ENCODE measurements around the gene PTRHD1. TPM values are rescaled to one million over a fixed set of nuclear protein-coding genes. Genes with fewer than 3 reads are reported as not detected.
A peak's percentile ranks its signal among the peaks of the same experiment; 100 is the strongest.

The PTRHD1 gene, protein sequence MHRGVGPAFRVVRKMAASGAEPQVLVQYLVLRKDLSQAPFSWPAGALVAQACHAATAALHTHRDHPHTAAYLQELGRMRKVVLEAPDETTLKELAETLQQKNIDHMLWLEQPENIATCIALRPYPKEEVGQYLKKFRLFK
- polyA plus RNA-seq, result 10 to 100 TPM; 25.8 to 30.7 TPM

DNA sequence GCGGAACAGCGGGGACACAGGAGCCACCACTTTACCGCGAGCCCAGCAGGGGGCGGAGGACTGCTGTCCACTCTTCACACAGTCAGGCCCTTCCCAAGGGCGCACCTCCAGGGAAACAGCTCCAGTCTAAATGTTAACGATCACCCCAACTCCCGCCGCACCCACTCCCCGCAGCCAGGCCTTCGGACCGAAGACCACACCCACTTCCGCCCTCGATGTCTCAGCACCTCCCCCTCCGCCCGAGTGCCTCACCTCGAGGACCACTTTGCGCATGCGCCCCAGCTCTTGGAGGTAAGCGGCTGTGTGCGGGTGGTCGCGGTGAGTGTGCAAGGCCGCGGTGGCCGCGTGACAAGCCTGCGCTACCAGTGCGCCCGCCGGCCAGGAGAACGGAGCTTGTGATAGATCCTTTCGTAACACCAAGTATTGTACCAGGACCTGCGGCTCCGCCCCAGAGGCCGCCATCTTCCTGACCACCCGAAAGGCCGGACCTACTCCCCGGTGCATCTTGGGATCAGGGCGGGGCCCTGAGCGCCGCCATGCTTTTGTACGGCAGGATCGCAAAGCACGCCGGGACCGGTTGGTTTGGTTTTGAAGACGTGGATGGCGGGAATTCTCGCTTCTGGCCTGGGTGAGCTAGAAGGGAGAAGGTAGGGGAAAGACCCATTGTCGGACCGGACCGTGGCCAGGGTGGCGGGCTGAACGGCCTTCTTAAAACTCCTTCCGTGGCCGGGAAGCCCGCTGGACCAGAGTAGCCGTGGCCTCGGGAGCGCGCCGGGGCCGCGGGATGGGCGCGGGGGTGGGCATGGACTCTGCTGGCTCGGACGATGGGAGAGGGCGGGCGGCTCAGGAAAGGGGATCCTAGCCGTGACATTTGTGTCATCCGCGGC lies at the start of gene PTRHD1, which contains the start of gene CENPO:
Gene PTRHD1 (minus strand): TSS at position 518 of the 887 bp plus-strand sequence. CDS start 14 bp downstream, at position 504.
Gene CENPO (plus strand): TSS at position 552 of the 887 bp plus-strand sequence. CDS start 495 bp downstream, outside the sequence.
- 0 to 1% methylated on average over 72 to 74 of the region's 74 CpGs for WGBS, 2 donors
- H3K36me3 ChIP-seq (ENCODE audit: control insufficient read depth in 2 of 2, insufficient read depth in 2 of 2, low read length in 1 of 2), result no peaks in the 10 kb centered on the region
- H3K27me3 ChIP-seq (ENCODE audit: control insufficient read depth in 1 of 2, insufficient read depth in 2 of 2, low read length in 2 of 2), result no peaks in the 10 kb centered on the region
- peak within 1 kb of the TSS; percentile 97 to 99 for H3K27ac ChIP-seq (ENCODE audit: low read depth in 2 of 2, low read length in 1 of 2)
- H3K4me3 ChIP-seq (ENCODE audit: low read depth in 1 of 2, low read length in 2 of 2), result peak within 1 kb of the TSS; percentile 84 to 89
- H3K9me3 ChIP-seq (ENCODE audit: control insufficient read depth in 2 of 2, insufficient read depth in 1 of 2, low read depth in 1 of 2, low read length in 1 of 2), result no peaks in the 10 kb centered on the region
- H3K4me1 ChIP-seq (ENCODE audit: control insufficient read depth in 2 of 2, insufficient read depth in 2 of 2, low read length in 1 of 2), result peaks cover 0 to 4% of the 10 kb centered on the region in 2 donors

GRCh38 chr2:24842081-24843050 lies 49.2 kb upstream of the PTRHD1 start:
- no peaks in the 10 kb centered on the region for H3K27me3 ChIP-seq (ENCODE audit: control insufficient read depth in 1 of 2, insufficient read depth in 2 of 2, low read length in 2 of 2)
- H3K27ac ChIP-seq (ENCODE audit: low read depth in 2 of 2, low read length in 1 of 2), result no peak overlapping the region
- no peaks in the 10 kb centered on the region for H3K4me1 ChIP-seq (ENCODE audit: control insufficient read depth in 2 of 2, insufficient read depth in 2 of 2, low read length in 1 of 2)
- H3K4me3 ChIP-seq (ENCODE audit: low read depth in 1 of 2, low read length in 2 of 2), result no peak overlapping the region
- H3K36me3 ChIP-seq (ENCODE audit: control insufficient read depth in 2 of 2, insufficient read depth in 2 of 2, low read length in 1 of 2), result peaks cover 0 to 22% of the 10 kb centered on the region in 2 donors
- WGBS, 2 donors, result 95 to 96% methylated on average over 39 of the region's 39 CpGs
- no peaks in the 10 kb centered on the region for H3K9me3 ChIP-seq (ENCODE audit: control insufficient read depth in 2 of 2, insufficient read depth in 1 of 2, low read depth in 1 of 2, low read length in 1 of 2)

GRCh38 chr2:24840962-24841945 lies 48.1 kb upstream of the PTRHD1 start:
- Histone ChIP-seq H3K4me1 (ENCODE audit: control insufficient read depth in 2 of 2, insufficient read depth in 2 of 2, low read length in 1 of 2) (no peaks in the 10 kb centered on the region), H3K4me3 (ENCODE audit: low read depth in 1 of 2, low read length in 2 of 2) (no peak overlapping the region), H3K9me3 (ENCODE audit: control insufficient read depth in 2 of 2, insufficient read depth in 1 of 2, low read depth in 1 of 2, low read length in 1 of 2) (no peaks in the 10 kb centered on the region), H3K36me3 (ENCODE audit: control insufficient read depth in 2 of 2, insufficient read depth in 2 of 2, low read length in 1 of 2) (peaks cover 0 to 27% of the 10 kb centered on the region in 2 donors), H3K27me3 (ENCODE audit: control insufficient read depth in 1 of 2, insufficient read depth in 2 of 2, low read length in 2 of 2) (no peaks in the 10 kb centered on the region), H3K27ac (ENCODE audit: low read depth in 2 of 2, low read length in 1 of 2) (no peak overlapping the region)
- whole genome bisulfite sequencing, 2 donors, result 87 to 89% methylated on average over 26 of the region's 26 CpGs

- Histone ChIP-seq H3K9me3 (ENCODE audit: control insufficient read depth in 2 of 2, insufficient read depth in 1 of 2, low read depth in 1 of 2, low read length in 1 of 2) (no peaks in the 10 kb centered on the region), H3K36me3 (ENCODE audit: control insufficient read depth in 2 of 2, insufficient read depth in 2 of 2, low read length in 1 of 2) (peaks cover 0 to 27% of the 10 kb centered on the region in 2 donors), H3K27me3 (ENCODE audit: control insufficient read depth in 1 of 2, insufficient read depth in 2 of 2, low read length in 2 of 2) (no peaks in the 10 kb centered on the region), H3K4me1 (ENCODE audit: control insufficient read depth in 2 of 2, insufficient read depth in 2 of 2, low read length in 1 of 2) (no peaks in the 10 kb centered on the region), H3K27ac (ENCODE audit: low read depth in 2 of 2, low read length in 1 of 2) (no peak overlapping the region), H3K4me3 (ENCODE audit: low read depth in 1 of 2, low read length in 2 of 2) (no peak overlapping the region)
- WGBS, 2 donors, result 76 to 80% methylated on average over 17 of the region's 17 CpGs
Measured at GRCh38 chr2:24840164-24840869, 47.1 kb upstream of the PTRHD1 start.

- no peaks in the 10 kb centered on the region for H3K9me3 ChIP-seq (ENCODE audit: control insufficient read depth in 2 of 2, insufficient read depth in 1 of 2, low read depth in 1 of 2, low read length in 1 of 2)
- no peak overlapping the region for H3K27ac ChIP-seq (ENCODE audit: low read depth in 2 of 2, low read length in 1 of 2)
- WGBS, 2 donors, result 91 to 92% methylated on average over 15 of the region's 15 CpGs
- H3K4me3 ChIP-seq (ENCODE audit: low read depth in 1 of 2, low read length in 2 of 2), result no peak overlapping the region
- peaks cover 0 to 28% of the 10 kb centered on the region in 2 donors for H3K36me3 ChIP-seq (ENCODE audit: control insufficient read depth in 2 of 2, insufficient read depth in 2 of 2, low read length in 1 of 2)
- no peaks in the 10 kb centered on the region for H3K27me3 ChIP-seq (ENCODE audit: control insufficient read depth in 1 of 2, insufficient read depth in 2 of 2, low read length in 2 of 2)
- no peaks in the 10 kb centered on the region for H3K4me1 ChIP-seq (ENCODE audit: control insufficient read depth in 2 of 2, insufficient read depth in 2 of 2, low read length in 1 of 2)
Measured at GRCh38 chr2:24839729-24840128, 46.5 kb upstream of the PTRHD1 start.

GRCh38 chr2:24838541-24838940 lies 45.4 kb upstream of the PTRHD1 start:
- H3K4me1 ChIP-seq (ENCODE audit: control insufficient read depth in 2 of 2, insufficient read depth in 2 of 2, low read length in 1 of 2), result no peaks in the 10 kb centered on the region
- no peak overlapping the region for H3K4me3 ChIP-seq (ENCODE audit: low read depth in 1 of 2, low read length in 2 of 2)
- H3K27ac ChIP-seq (ENCODE audit: low read depth in 2 of 2, low read length in 1 of 2), result no peak overlapping the region
- peaks cover 0 to 34% of the 10 kb centered on the region in 2 donors for H3K36me3 ChIP-seq (ENCODE audit: control insufficient read depth in 2 of 2, insufficient read depth in 2 of 2, low read length in 1 of 2)
- no peaks in the 10 kb centered on the region for H3K27me3 ChIP-seq (ENCODE audit: control insufficient read depth in 1 of 2, insufficient read depth in 2 of 2, low read length in 2 of 2)
- WGBS, 2 donors, result 95% methylated on average over 18 of the region's 18 CpGs
- no peaks in the 10 kb centered on the region for H3K9me3 ChIP-seq (ENCODE audit: control insufficient read depth in 2 of 2, insufficient read depth in 1 of 2, low read depth in 1 of 2, low read length in 1 of 2)

DNA sequence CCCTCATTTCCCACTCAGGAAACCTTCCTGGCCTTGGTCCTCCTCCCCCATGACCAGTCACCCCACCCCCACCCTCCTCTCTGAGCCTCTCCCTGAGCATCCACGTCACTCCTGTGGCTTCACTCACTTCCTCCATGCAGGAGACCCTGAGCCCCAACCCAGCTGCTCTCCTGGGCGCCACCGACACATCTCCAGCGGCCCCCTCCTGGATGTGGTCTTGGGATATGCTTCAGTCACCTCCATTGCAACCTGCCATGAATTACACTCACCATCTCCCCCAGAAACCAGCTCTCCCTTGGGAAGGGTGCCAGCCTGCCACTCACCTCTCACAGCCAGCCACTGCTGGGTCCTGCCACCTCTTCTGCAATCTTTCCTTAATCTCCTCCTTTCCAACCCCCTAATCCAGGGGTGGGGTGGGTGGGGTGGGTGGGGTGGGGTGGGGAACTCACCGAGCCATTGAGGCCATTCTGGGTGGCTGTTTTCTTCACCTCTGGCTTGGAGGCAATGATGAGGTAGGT lies 44.9 kb upstream of the PTRHD1 start:
- Histone ChIP-seq H3K36me3 (ENCODE audit: control insufficient read depth in 2 of 2, insufficient read depth in 2 of 2, low read length in 1 of 2) (peaks cover 0 to 35% of the 10 kb centered on the region in 2 donors), H3K4me3 (ENCODE audit: low read depth in 1 of 2, low read length in 2 of 2) (no peak overlapping the region), H3K4me1 (ENCODE audit: control insufficient read depth in 2 of 2, insufficient read depth in 2 of 2, low read length in 1 of 2) (no peaks in the 10 kb centered on the region), H3K27ac (ENCODE audit: low read depth in 2 of 2, low read length in 1 of 2) (no peak overlapping the region), H3K9me3 (ENCODE audit: control insufficient read depth in 2 of 2, insufficient read depth in 1 of 2, low read depth in 1 of 2, low read length in 1 of 2) (no peaks in the 10 kb centered on the region), H3K27me3 (ENCODE audit: control insufficient read depth in 1 of 2, insufficient read depth in 2 of 2, low read length in 2 of 2) (no peaks in the 10 kb centered on the region)
- WGBS, 2 donors, result 89 to 90% methylated on average over 5 of the region's 5 CpGs

- Histone ChIP-seq H3K27me3 (ENCODE audit: control insufficient read depth in 1 of 2, insufficient read depth in 2 of 2, low read length in 2 of 2) (no peaks in the 10 kb centered on the region), H3K36me3 (ENCODE audit: control insufficient read depth in 2 of 2, insufficient read depth in 2 of 2, low read length in 1 of 2) (peaks cover 0 to 35% of the 10 kb centered on the region in 2 donors), H3K9me3 (ENCODE audit: control insufficient read depth in 2 of 2, insufficient read depth in 1 of 2, low read depth in 1 of 2, low read length in 1 of 2) (no peaks in the 10 kb centered on the region), H3K4me1 (ENCODE audit: control insufficient read depth in 2 of 2, insufficient read depth in 2 of 2, low read length in 1 of 2) (no peaks in the 10 kb centered on the region), H3K4me3 (ENCODE audit: low read depth in 1 of 2, low read length in 2 of 2) (no peak overlapping the region), H3K27ac (ENCODE audit: low read depth in 2 of 2, low read length in 1 of 2) (no peak overlapping the region)
- WGBS, 2 donors, result 92 to 94% methylated on average over 9 of the region's 9 CpGs
Measured at GRCh38 chr2:24836706-24837105, 43.5 kb upstream of the PTRHD1 start.

Data from esophagus (tissue), 2 donors.